H1 (cell line): Measurements from ENCODE around the gene LZTFL1. TPM values are rescaled to one million over a fixed set of nuclear protein-coding genes. Genes with fewer than 3 reads are reported as not detected.

Experiments
- CTCF ChIA-PET: fragments of 300-600 bp; sonication (Branson Sonifier 250); formaldehyde crosslinking; loops from one replicate; lab custom pipeline; 2021; ENCODE audit not compliant: partially characterized antibody; lab: Charles Lee
- POLR2A ChIA-PET: fragments of 300-600 bp; sonication (Branson Sonifier 250); formaldehyde crosslinking; loops from one replicate; lab custom pipeline; 2021; ENCODE audit warnings: inconsistent platforms; ENCODE audit not compliant: partially characterized antibody; lab: Charles Lee
- DNase-seq, 2 experiments: peaks; one replicate each; pipeline versions ENCODE4 v3.0.0 to v3.0.0-alpha.2; 2010 to 2022; ENCODE audit warnings: low spot score in 2 of 2, low read depth in 1 of 2, mixed read lengths in 1 of 2
- FAIRE-seq: peaks from 2 replicates; lab custom pipeline; 2011; peaks lifted over from hg19 to GRCh38; lab: Jason Lieb, UNC
- H2AFZ ChIP-seq: 2 replicates; pipeline ENCODE4 v1.8.1; 2012; ENCODE audit warnings: low read length, inconsistent platforms
- H2AK5ac ChIP-seq: 2 replicates; pipeline ENCODE4 v1.6.1; 2013; ENCODE audit warnings: low read depth, low read length
- H2BK120ac ChIP-seq: replicated peaks from 2 replicates; pipeline ENCODE3; 2013; ENCODE audit warnings: low read depth, low read length, inconsistent platforms
- H2BK12ac ChIP-seq: 2 replicates; pipeline ENCODE4 v1.6.1; 2013; ENCODE audit warnings: low read depth, low read length
- H2BK15ac ChIP-seq: 2 replicates; pipeline ENCODE4 v1.6.1; 2013; ENCODE audit warnings: low read length
- H2BK20ac ChIP-seq: 2 replicates; pipeline ENCODE4 v1.6.1; 2013; ENCODE audit warnings: low read length
- H2BK5ac ChIP-seq: 2 replicates; pipeline ENCODE4 v1.6.1; 2013; ENCODE audit warnings: low read depth, low read length
- H3K14ac ChIP-seq: 2 replicates; pipeline ENCODE4 v1.6.1; 2013; ENCODE audit warnings: inconsistent platforms; ENCODE audit not compliant: insufficient read length
- H3K18ac ChIP-seq: 2 replicates; pipeline ENCODE4 v1.6.1; 2013; ENCODE audit warnings: low read length; ENCODE audit errors: extremely low read depth
- H3K23ac ChIP-seq: 2 replicates; pipeline ENCODE4 v1.6.1; 2013; ENCODE audit warnings: inconsistent platforms; ENCODE audit not compliant: insufficient read length
- H3K23me2 ChIP-seq: 2 replicates; pipeline ENCODE4 v1.6.1; 2013; ENCODE audit warnings: low read depth, low read length
- H3K27ac ChIP-seq: 2 replicates; pipeline ENCODE4 v1.6.1; 2011; ENCODE audit warnings: low read depth, low read length, inconsistent platforms
- H3K27me3 ChIP-seq, 4 experiments: replicated peaks in 1 of 4; 1 replicate in 1 of 4; 2 replicates in 3 of 4; pipeline versions ENCODE4 v1.6.1 to v1.8.1; 2011 to 2013; ENCODE audit warnings: low read length in 3 of 4, mild to moderate bottlenecking in 3 of 4, inconsistent platforms in 2 of 4, mixed read lengths in 2 of 4, moderate library complexity in 1 of 4; ENCODE audit not compliant: control insufficient read depth in 3 of 4, insufficient read depth in 3 of 4; ENCODE audit errors: extremely low read depth in 1 of 4
- H3K36me3 ChIP-seq, 4 experiments: 2 replicates each; pipeline versions ENCODE4 v1.6.1 to v1.8.1; 2011 to 2013; ENCODE audit warnings: mild to moderate bottlenecking in 4 of 4, low read length in 3 of 4, moderate library complexity in 2 of 4, control low read depth in 1 of 4, inconsistent platforms in 1 of 4; ENCODE audit not compliant: insufficient read depth in 4 of 4, control insufficient read depth in 2 of 4
- H3K4ac ChIP-seq: replicated peaks from 2 replicates; pipeline ENCODE3; 2013; ENCODE audit warnings: low read length, low read depth, mixed read lengths, inconsistent platforms; ENCODE audit not compliant: insufficient read length
- H3K4me1 ChIP-seq, 4 experiments: replicated peaks in 1 of 4; 1 replicate in 1 of 4; 2 replicates in 3 of 4; pipeline versions ENCODE4 v1.6.1 to v1.8.1; 2011 to 2013; ENCODE audit warnings: low read length in 3 of 4, inconsistent platforms in 2 of 4, mixed read lengths in 1 of 4; ENCODE audit not compliant: insufficient read depth in 4 of 4, control insufficient read depth in 3 of 4
- H3K4me2 ChIP-seq, 2 experiments: 2 replicates each; pipeline versions ENCODE4 v1.6.1 to v1.8.1; 2011 to 2013; ENCODE audit warnings: low read depth in 2 of 2, low read length in 2 of 2, control low read depth in 1 of 2, inconsistent platforms in 1 of 2, mild to moderate bottlenecking in 1 of 2; ENCODE audit not compliant: insufficient read depth in 1 of 2
- H3K4me3 ChIP-seq, 4 experiments: fragments of 200-600, 300-600 bp in 1 of 4; sonication (generic), shearing (Covaris generic), sonication (Bioruptor Twin) in 1 of 4; 2 replicates each; pipeline versions ENCODE4 v1.5.1 to v1.8.1; 2011 to 2016; ENCODE audit warnings: low read length in 4 of 4, low read depth in 3 of 4, control low read depth in 2 of 4, inconsistent platforms in 2 of 4, mild to moderate bottlenecking in 2 of 4, mixed read lengths in 1 of 4, moderate library complexity in 1 of 4; ENCODE audit not compliant: insufficient read depth in 2 of 4; ENCODE audit errors: extremely low read depth in 1 of 4
- H3K56ac ChIP-seq: replicated peaks from 2 replicates; pipeline ENCODE3; 2013; ENCODE audit warnings: low read depth, mild to moderate bottlenecking, mixed read lengths, low read length, inconsistent platforms; ENCODE audit not compliant: insufficient read length
- H3K79me1 ChIP-seq: 2 replicates; pipeline ENCODE4 v1.6.1; 2013; ENCODE audit warnings: low read depth, low read length, control low read depth
- H3K79me2 ChIP-seq, 2 experiments: 2 replicates each; pipeline versions ENCODE4 v1.6.1 to v1.8.1; 2012 to 2013; ENCODE audit warnings: low read length in 2 of 2, mild to moderate bottlenecking in 2 of 2, inconsistent platforms in 1 of 2; ENCODE audit not compliant: insufficient read depth in 2 of 2, control insufficient read depth in 1 of 2
- H3K9ac ChIP-seq, 4 experiments: replicated peaks in 1 of 4; 1 replicate in 1 of 4; 2 replicates in 3 of 4; pipeline versions ENCODE4 v1.6.1 to v1.8.1; 2011 to 2013; ENCODE audit warnings: low read depth in 3 of 4, low read length in 3 of 4, control low read depth in 2 of 4, mild to moderate bottlenecking in 2 of 4, moderate library complexity in 2 of 4, inconsistent platforms in 1 of 4; ENCODE audit errors: extremely low read depth in 1 of 4
- H3K9me3 ChIP-seq, 2 experiments: 2 replicates each; pipeline versions ENCODE4 v1.6.1 to v1.8.1; 2012 to 2013; ENCODE audit warnings: mild to moderate bottlenecking in 2 of 2, moderate library complexity in 2 of 2, control low read depth in 1 of 2, inconsistent platforms in 1 of 2, low read depth in 1 of 2, low read length in 1 of 2, mixed read lengths in 1 of 2; ENCODE audit not compliant: insufficient read depth in 2 of 2
- H4K20me1 ChIP-seq, 2 experiments: replicated peaks in 1 of 2; 2 replicates each; pipeline versions ENCODE3 to v1.8.1; 2011 to 2013; ENCODE audit warnings: inconsistent platforms in 2 of 2, low read length in 2 of 2, mild to moderate bottlenecking in 1 of 2; ENCODE audit not compliant: insufficient read depth in 2 of 2, control insufficient read depth in 1 of 2
- H4K5ac ChIP-seq: 2 replicates; pipeline ENCODE4 v1.6.1; 2013; ENCODE audit warnings: low read length, low read depth, mixed read lengths, inconsistent platforms; ENCODE audit not compliant: insufficient read length
- H4K8ac ChIP-seq: 2 replicates; pipeline ENCODE4 v1.8.0; 2013; ENCODE audit warnings: mild to moderate bottlenecking, moderate library complexity, low read length, inconsistent platforms; ENCODE audit not compliant: insufficient read depth; ENCODE audit errors: extremely low read depth
- H4K91ac ChIP-seq: replicated peaks from 2 replicates; pipeline ENCODE3; 2013; ENCODE audit warnings: low read length, mixed read lengths, inconsistent platforms; ENCODE audit not compliant: insufficient read length
- JUN ChIP-seq: IDR thresholded peaks from 2 replicates; pipeline ENCODE4 v1.6.1; 2011; ENCODE audit warnings: low read depth, mild to moderate bottlenecking, improper control_type of control experiment, low read length
- WGBS, 2 experiments: shearing (Covaris generic) in 1 of 2; methylation state at CpG; one replicate each; pipeline versions ENCODE4 v1.1.6 to v1.1.7; 2013 to 2015; ENCODE audit warnings: low lambda C conversion rate in 2 of 2, mixed read lengths in 2 of 2, inconsistent platforms in 1 of 2, low coverage in 1 of 2, missing lambda C conversion rate in 1 of 2; ENCODE audit not compliant: insufficient replicate concordance in 2 of 2, insufficient coverage in 1 of 2, insufficient read length in 1 of 2; ENCODE audit errors: extremely low coverage in 1 of 2, missing lambda C conversion rate in 1 of 2; 5-methylcytosine and 5-hydroxymethylcytosine counted together
- polyA plus RNA-seq, 7 experiments: library from polyadenylated mRNA; depleted of rRNA in 3 of 7; stranded (reverse) in 5 of 7; unstranded in 2 of 7; fragments of >200 nt in 5 of 7; fragments of 200-250 nt in 2 of 7; gene quantifications; 1 replicate in 5 of 7; 2 replicates in 1 of 7; 4 replicates in 1 of 7; pipeline versions ENCODE4 v1.2.1 to v1.2.3, GENCODE V29; 2011 to 2013; ENCODE audit warnings: missing spikeins in 2 of 7, mixed read lengths in 2 of 7
- total RNA-seq: library from RNA; stranded (reverse); fragmentation: NEBNext Ultra II Directional; extraction: Animal tissue kit (Norgen Biotek cat#: 25700); gene quantifications from 2 replicates; pipeline ENCODE4 v1.2.1, GENCODE V29; 2021

Gene LZTFL1
- total and polyA plus RNA-seq, 2 of the 8 experiments (the other 6 are each of a cell fraction or from before 2014, with no cell fraction given), result 8.7 to 11.5 TPM

GRCh38 chr3:45868650-45869049 is 26.7 kb upstream of the LZTFL1 start:
- Histone ChIP-seq H3K27ac (no peak overlapping the region), H3K4me1 (peaks cover 0 to 4% (median 2%) of the 10 kb centered on the region in 4 experiments; a peak in 2 of 7 replicates), H2BK120ac (no peak overlapping the region), H2AFZ (no peak overlapping the region), H2BK20ac (no peak overlapping the region), H2BK15ac (no peak overlapping the region), H3K9me3 (no peaks in the 10 kb centered on the region), H3K9ac (no peak overlapping the region), H3K14ac (no peak overlapping the region), H3K23me2 (no peaks in the 10 kb centered on the region), H3K18ac (no peak overlapping the region), H4K5ac (no peak overlapping the region), H4K20me1 (no peaks in the 10 kb centered on the region), H4K91ac (no peak overlapping the region), H2AK5ac (no peak overlapping the region), H3K4me3 (no peak overlapping the region), H3K4ac (no peak overlapping the region), H3K56ac (no peak overlapping the region), H3K27me3 (no peaks in the 10 kb centered on the region), H3K36me3 (no peaks in the 10 kb centered on the region), H3K79me2 (no peaks in the 10 kb centered on the region), H3K79me1 (no peaks in the 10 kb centered on the region; the same call in 1 of the 2 replicates), H4K8ac (no peak overlapping the region), H3K23ac (no peak overlapping the region), H3K4me2 (no peak overlapping the region), H2BK5ac (no peak overlapping the region), H2BK12ac (no peak overlapping the region)
- FAIRE-seq, result no peak
- TF ChIP-seq JUN, result no peak
- DNase-seq, result no peak
- 77% methylated on average over 2 of the region's 2 CpGs; no CpG with 5 or more reads in 1 of the 2 experiments for WGBS, 2 experiments
- CTCF ChIA-PET, result interaction anchor here (0.6 to 1.0 kb wide), 4 partner anchors 15 to 90 kb away, joined by 3 to 6 read pairs (median 4); no protein-coding TSS in a partner anchor
- POLR2A ChIA-PET, result no interaction called here
